Activated effector memory CD4-positive, alpha-beta T cell treated with Interleukin-2 at 50 U/mL for 16 hours (primary cell): ENCODE data around the gene SYTL1.

Experiments
- DNase-seq: peaks from one replicate; pipeline ENCODE4 v3.0.0-alpha.2; 2020

The SYTL1 gene

DNA sequence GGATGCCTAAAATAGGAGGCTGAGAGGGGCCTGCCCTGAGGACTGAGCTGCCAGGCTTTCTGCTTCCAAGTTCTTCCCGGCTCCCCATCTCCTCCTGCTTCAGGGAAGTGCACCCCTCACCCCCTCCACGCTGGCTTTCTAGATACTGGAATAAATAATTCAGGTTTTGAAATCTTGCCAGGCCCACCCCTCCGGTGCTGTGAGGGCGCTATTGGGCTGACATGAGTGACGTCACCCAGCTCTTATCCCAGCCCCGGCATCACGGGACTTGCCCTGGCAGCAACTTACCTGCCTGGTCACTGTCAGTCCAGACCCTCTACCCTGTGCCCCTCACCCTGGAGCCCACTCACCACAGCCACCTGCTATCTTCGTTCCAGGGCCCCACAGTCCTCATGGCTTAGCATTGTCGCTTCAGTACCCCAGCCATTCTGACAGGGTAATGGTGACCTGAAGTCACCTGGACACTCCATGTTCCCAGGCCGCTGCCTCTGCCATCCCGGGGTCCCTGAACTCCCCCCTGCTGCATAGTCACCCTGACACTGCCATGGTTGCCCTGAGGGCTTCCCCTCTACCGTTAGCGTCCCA lies 49.8 kb downstream of the SYTL1 start:
- no peak for DNase-seq

- peak; percentile 89 for DNase-seq
Measured at GRCh38 chr1:27392096-27392777, 50.4 kb downstream of the SYTL1 start, which contains the start of gene GPR3. GPR3 (plus strand) TSS chr1:27392622; CDS start chr1:27393799, 1,177 bp downstream.

- no peak for DNase-seq
Measured at GRCh38 chr1:27392778-27393635, 51.2 kb downstream of the SYTL1 start.

- no peak for DNase-seq
Measured at GRCh38 chr1:27393641-27394281, 51.9 kb downstream of the SYTL1 start.

DNA sequence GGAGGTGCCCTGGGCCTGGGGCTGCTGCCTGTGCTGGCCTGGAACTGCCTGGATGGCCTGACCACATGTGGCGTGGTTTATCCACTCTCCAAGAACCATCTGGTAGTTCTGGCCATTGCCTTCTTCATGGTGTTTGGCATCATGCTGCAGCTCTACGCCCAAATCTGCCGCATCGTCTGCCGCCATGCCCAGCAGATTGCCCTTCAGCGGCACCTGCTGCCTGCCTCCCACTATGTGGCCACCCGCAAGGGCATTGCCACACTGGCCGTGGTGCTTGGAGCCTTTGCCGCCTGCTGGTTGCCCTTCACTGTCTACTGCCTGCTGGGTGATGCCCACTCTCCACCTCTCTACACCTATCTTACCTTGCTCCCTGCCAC lies 52.4 kb downstream of the SYTL1 start:
- DNase-seq: no peak

GRCh38 chr1:27394925-27395324 lies 53.1 kb downstream of the SYTL1 start:
- DNase-seq: no peak

GRCh38 chr1:27395441-27396195 lies 53.8 kb downstream of the SYTL1 start:
- peak; percentile 70 for DNase-seq

- DNase-seq: no peak
Measured at GRCh38 chr1:27397110-27397509, 55.3 kb downstream of the SYTL1 start.

GRCh38 chr1:27397749-27398148 lies 55.9 kb downstream of the SYTL1 start:
- no peak for DNase-seq

DNA sequence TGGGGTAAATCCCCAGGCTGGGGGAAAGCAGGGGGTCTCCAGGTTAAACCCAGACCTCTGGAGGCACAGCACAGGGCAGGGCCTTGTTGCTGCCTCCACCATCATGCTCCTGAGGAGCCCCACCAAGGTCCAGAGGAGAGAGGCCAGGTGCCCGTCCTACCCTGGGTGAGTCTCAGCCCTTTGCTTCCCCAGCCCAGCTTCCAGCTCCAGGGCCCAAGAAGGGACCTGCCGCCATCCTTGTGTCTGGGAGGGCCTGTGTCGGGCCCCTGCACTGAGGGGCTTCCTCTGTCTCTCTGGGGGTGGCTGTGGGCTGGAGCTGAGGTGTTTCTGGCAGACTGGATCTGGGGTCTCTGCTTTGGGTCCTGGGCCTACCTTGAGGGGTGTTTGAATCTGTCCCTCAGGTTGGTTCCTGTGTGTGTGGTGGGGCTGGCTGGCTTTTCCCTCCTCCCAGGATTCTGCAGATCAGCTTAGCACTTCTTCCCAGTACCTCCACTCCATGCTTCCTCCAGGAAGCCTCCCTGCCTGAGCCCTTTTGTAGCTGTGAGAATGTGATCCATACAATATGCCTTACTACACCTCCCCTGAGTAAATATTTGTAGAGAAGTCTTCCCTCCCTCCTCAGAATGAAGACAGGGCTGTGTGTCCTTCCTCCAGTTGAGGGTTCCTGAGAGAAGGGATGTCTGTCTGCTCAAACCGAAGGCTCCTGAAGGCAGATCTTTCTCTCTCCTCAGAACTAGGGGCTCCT lies 56.8 kb downstream of the SYTL1 start:
- DNase-seq: no peak

GRCh38 chr1:27399251-27400025 lies 57.6 kb downstream of the SYTL1 start:
- DNase-seq: no peak

GRCh38 chr1:27400082-27400962 lies 58.5 kb downstream of the SYTL1 start:
- DNase-seq: no peak

GRCh38 chr1:27400963-27401341 lies 59.1 kb downstream of the SYTL1 start:
- no peak for DNase-seq

DNA sequence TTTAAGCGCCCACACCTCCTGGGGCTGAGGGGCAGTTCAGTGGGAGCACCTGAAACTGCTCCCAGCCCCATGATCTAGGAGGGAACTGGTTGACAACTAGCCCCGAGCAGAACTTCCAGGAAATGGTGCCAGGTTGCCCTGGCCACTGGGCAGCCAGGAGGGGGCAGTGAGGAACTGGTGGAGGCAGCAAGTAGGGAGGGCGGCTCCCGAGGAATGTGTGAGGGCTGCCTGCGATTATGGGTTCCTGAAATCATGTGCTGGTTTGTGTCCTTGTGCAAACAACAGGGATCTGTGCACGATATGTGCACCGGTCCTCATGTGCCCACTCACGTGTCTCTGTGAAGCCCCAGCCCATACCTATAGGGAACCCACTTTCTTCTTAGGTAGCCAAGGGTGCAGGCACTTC lies 60.5 kb downstream of the SYTL1 start:
- no peak for DNase-seq

DNA sequence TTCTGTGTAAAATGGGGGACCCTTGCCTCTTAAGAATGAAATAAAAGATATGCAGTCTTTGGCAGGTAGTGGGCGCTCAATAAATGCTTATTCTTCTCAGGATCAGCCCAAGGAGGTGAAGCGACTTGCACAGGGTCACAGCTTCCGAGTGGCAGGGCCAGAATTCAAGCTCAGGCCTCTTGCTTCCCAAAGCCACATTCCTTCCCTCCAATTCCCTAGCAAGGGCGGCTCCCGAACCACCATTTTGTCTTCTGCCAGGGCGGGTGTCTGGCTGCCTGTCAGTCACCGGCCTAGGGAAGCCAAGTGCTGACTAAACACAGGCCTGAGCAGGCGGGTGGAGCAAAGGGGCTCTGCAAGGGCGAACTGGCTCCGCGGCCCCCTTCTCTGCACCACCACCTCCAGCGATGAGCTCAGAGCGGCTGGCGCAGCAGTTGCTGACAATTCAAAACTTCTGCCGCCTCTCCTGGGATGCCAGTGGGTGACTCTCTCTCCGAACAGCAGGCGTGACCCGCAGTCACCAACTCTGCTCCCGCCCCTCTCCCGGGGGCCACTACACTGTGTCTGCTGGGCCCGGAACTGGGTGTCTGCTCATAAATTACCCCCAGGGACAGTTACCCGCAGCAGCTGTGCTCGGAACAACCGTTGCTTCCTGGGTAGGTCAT lies 61.4 kb downstream of the SYTL1 start:
- DNase-seq: no peak
